GM18867 (cell line): ENCODE results near the gene ZACN.
A peak's percentile ranks its signal among the peaks of the same experiment; 100 is the strongest.
"Not testable (repeated sequence)": the region's sequence is repeated elsewhere in the genome, so short reads cannot be mapped to it uniquely, and the experiment has no call there.

Source experiments
- ATAC-seq: cut with Tn5 transposase; IDR thresholded peaks from one replicate; pipeline ENCODE4 v1.9.1; 2021; ENCODE audit warnings: mild to moderate bottlenecking, moderate library complexity; ENCODE audit not compliant: unreplicated experiment

The ZACN gene

GRCh38 chr17:76053246-76054111 lies 25.5 kb upstream of the ZACN start:
- no peak for ATAC-seq

DNA sequence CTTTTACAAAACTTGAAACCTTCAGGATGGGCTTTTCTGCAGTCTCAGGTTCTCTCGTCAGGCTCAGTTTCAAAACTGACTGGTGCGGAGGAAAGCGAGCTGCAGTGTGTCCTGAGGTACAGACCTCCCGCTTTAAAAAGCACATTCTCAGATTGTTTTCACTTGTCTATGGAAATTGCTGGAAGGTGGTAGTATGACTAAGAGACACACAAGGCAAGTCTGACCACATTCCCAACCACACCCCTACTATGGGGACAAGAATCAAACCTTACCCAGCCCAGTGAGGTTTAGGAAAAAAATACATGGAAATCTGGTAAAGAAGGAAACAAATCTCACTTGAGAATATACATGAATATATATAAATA lies 24.9 kb upstream of the ZACN start:
- ATAC-seq = no peak

GRCh38 chr17:76056882-76057281 lies 22.1 kb upstream of the ZACN start:
- ATAC-seq = no peak

GRCh38 chr17:76058264-76058663 lies 20.7 kb upstream of the ZACN start:
- not testable (repeated sequence) for ATAC-seq

- peak; percentile 47 for ATAC-seq
Observed at GRCh38 chr17:76063875-76064546, 15.0 kb upstream of the ZACN start.

GRCh38 chr17:76065775-76066174 lies 13.2 kb upstream of the ZACN start:
- no peak for ATAC-seq

- no peak for ATAC-seq
Observed at GRCh38 chr17:76071531-76072147, 7.3 kb upstream of the ZACN start.

DNA sequence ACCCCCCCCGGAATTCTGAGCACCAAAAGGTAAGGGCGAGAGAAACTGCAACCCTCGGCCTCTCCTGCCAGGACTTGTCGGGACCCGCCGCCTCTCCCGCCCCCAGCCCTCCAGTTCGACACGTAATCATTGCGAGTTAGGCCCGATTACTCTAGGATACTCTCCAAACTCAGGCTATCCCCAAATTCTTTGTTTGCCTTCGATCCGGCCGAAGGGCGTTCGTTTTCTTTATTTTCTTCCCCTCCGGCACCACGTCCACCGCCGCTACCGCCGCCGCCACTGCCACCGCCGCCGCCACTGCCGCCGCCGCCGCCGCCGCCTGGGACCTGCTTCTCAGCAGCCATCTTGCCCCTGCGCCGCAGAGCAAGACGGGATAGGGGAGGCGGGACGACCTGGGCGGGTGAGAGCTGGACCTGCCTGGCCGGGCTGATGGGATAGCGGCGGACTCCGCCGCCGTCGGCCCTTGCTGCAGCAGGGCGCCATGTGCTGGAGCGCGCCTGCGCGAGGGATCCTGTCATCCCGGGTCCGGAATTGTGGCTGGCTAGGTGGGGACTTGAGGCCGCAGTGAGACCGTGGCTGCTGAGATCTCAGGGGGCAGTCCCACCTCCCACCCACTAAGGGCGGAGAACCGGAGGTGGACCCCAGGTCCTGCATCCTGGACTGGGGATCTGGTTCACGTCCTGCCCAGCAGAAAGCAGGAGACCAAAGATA lies 6.7 kb upstream of the ZACN start, which contains the start of gene SRP68:
Gene SRP68 (minus strand): TSS at position 370 of the 711 bp plus-strand sequence. CDS start 26 bp downstream, at position 344.
- ATAC-seq = peak; percentile 86

- no peak for ATAC-seq
Observed at GRCh38 chr17:76074390-76075363, 4.3 kb upstream of the ZACN start, which contains the start of gene GALR2. Gene GALR2, plus strand, starts transcription at chr17:76074781. Its CDS starts 103 bp downstream, at chr17:76074884.

GRCh38 chr17:76075364-76076145 lies 3.4 kb upstream of the ZACN start:
- no peak for ATAC-seq

- no peak for ATAC-seq
Observed at GRCh38 chr17:76076146-76076764, 2.7 kb upstream of the ZACN start.

DNA sequence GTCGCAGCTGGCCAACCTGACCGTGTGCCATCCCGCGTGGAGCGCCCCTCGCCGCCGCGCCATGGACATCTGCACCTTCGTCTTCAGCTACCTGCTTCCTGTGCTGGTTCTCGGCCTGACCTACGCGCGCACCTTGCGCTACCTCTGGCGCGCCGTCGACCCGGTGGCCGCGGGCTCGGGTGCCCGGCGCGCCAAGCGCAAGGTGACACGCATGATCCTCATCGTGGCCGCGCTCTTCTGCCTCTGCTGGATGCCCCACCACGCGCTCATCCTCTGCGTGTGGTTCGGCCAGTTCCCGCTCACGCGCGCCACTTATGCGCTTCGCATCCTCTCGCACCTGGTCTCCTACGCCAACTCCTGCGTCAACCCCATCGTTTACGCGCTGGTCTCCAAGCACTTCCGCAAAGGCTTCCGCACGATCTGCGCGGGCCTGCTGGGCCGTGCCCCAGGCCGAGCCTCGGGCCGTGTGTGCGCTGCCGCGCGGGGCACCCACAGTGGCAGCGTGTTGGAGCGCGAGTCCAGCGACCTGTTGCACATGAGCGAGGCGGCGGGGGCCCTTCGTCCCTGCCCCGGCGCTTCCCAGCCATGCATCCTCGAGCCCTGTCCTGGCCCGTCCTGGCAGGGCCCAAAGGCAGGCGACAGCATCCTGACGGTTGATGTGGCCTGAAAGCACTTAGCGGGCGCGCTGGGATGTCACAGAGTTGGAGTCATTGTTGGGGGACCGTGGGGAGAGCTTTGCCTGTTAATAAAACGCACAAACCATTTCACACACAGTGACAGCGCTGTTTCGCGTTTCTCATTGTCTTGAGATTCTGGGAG lies 2.0 kb upstream of the ZACN start:
- no peak for ATAC-seq

- no peak for ATAC-seq
Observed at GRCh38 chr17:76077584-76078110, 1.3 kb upstream of the ZACN start.

DNA sequence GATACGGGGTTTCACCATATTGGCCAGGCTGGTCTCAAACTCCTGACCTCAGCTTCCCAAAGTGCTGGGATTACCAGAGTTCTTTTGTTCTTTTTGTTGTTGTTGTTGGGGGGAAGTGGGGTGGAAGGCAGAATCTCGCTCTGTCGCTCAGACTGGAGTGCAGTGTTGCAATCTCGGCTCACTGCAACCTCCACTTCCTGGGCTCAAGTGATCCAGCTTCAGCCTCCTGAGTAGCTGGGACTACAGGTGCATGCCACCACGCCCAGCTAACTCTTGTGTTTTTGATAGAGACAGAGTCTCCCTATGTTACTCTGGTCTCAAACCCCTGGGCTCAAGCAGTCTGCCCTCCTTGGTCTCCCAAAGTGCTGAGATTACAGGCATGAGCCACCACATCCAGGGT lies 612 bp upstream of the ZACN start:
- ATAC-seq = not testable (repeated sequence)

GRCh38 chr17:76079535-76079955 lies 563 bp downstream of the ZACN start:
- ATAC-seq = no peak

DNA sequence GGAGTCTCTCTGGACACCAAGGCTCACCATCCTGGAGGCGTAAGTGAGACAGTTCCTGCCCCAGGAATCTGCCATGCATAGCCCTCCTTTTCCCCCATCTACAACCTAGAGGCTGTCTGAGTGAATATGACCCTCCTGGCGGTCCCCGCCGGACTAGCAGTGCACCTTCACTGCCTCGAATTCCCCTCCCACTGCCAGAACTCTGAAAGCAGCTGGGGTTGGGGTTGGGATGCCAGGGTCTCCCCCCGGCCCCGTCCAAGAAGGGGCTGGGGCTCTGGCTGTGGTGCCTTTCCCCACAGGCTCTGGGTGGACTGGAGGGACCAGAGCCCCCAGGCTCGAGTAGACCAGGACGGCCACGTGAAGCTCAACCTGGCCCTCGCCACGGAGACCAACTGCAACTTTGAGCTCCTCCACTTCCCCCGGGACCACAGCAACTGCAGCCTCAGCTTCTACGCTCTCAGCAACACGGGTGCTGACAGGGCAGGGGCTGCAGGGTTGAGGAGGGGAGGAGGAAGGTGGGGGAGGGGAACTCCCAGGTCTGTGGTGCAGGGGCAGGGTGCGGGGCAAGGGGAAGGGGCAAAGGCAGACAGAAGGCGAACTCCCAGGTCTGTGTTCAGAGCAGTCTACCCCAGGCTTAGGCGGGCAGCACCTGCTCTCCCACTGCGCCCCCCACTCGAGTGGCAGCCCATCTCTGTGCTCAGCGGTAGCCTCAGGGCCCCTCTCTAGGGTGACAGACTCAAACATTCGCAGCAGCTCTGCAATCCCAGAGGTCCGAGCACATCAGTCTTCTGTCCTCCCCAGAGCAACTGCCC lies 1.2 kb downstream of the ZACN start:
- ATAC-seq = no peak
